ENCODE measurements around the gene MRPS15.
A peak's percentile ranks its signal among the peaks of the same experiment; 100 is the strongest.

MRPS15 gene

DNA sequence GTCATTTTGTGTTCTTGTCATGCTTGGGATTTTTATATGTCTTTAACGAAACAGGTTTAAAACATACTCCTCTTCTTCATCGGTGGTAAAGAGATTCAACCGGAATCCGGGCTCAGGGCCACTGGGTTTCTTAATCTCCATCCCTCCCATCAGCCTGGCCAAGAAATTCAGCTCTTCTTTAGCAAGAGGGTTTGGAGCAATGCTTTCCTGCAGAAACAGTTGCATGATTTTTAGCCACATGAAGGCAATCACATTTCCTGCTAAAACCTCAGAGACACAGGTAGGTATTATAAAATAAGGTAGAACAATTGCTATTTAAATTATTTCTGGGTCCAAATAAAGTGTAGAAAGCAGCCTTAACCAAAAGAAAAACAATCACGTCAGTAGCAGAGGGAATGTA, 43.8 kb downstream of the MRPS15 start:
- no peak for DNase-seq (ENCODE audit: low spot score)

DNA sequence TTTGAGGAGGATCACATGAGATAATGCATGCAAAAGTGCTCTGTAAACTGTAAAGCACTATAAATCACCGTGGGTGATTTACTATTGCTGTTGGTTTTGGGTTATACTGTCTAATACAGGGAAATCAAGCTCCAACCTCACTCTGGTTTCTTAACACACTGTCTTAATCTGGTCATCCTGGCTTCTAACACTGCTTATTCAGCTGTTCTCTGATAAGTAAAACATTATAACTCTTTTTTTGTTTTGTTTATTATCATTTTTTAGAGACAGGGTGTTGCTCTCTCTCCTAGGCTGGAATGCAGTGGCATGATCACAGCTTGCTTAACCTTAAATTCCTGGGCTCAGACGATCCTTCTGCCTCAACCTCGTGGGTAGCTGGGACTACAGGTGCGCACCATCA, 44.6 kb downstream of the MRPS15 start:
- no peak for DNase-seq (ENCODE audit: low spot score)

DNA sequence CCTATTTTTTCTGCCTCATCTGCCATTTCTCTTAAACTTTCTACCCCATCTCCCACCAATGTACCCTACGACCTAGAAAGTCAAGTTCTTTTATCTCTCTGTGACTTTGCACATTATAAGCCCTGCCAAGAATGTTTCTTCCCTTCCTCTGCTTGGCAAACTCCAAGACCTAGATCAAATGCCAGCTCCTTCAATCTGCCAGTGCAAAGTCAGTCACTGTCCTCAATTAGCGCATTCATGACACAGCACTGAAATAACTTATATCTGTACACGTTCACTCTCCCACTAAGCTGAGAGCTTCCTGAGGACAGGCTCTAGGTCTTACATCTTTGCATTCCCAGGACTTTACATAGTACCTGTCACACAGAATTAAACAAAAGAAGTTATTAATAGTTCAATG, 45.0 kb downstream of the MRPS15 start:
- no peak for DNase-seq (ENCODE audit: low spot score)

DNA sequence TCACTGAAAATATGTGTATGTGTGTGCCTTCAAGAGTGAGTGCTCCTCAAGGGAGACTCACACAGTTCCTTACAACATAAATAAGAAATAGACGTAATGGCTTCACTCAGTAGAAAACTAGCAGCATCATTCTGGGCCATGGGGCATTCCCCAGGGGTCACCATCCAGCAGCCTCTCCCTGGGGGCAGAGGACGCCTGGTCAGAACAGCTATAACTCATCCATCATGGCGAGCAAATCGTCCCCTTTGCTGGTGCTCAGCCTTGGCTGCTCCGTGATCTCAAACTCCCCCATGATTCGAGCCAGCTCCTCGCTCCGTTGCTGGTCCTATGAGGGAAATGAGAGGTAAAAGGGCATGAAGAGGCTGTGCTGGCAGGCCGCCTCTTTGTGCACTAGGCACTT, 46.3 kb downstream of the MRPS15 start:
- DNase-seq (ENCODE audit: low spot score), result no peak

DNA sequence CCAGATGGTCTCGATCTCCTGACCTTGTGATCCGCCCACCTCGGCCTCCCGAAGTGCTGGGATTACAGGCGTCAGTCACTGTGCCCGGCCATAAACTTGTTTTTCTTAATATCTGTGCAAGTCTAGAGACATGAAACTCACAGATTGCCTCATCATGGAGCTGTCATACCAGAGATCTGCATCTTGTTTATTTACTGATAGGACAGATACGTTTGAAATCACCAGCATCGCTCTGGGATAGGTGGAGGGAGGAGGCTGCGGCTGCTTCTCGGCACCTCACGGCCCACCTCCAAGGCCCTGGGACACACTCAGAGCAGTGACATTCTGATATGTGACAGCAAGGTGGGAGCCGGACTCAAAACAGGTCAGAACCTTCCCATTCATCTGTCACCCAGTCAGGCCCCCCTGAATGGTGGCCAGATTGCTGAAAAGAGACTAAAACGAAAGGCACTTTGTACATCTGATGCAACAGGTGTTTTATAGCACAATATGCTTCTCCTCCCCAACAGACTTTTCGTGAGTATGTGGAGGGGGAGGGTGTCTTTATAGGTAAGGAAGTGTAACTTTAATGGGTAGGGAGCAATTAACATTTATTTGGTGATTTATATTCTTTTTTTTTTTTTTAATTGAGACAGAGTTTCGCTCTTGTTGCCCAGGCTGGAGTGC, 48.4 kb downstream of the MRPS15 start:
- no peak for DNase-seq (ENCODE audit: low spot score)

DNA sequence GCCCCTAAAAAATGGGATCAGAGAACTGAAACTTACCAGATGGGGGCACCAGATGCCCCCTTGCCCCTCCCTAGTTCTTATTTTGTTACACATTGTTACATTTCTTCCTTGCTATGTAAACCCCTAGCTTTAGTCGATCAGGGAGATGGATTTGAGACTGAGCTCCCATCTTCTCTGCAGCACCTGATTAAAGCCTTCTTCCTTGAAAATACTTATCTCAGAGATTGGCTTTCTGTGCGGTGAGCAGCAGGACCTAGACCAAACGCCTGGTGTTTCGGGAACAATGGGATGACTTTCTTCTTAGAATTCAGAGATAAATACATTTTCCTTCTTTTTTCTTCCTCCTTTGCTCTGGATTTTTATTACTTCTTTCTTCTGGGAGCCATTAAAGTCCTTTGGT, 49.8 kb downstream of the MRPS15 start:
- no peak for DNase-seq (ENCODE audit: low spot score)

DNA sequence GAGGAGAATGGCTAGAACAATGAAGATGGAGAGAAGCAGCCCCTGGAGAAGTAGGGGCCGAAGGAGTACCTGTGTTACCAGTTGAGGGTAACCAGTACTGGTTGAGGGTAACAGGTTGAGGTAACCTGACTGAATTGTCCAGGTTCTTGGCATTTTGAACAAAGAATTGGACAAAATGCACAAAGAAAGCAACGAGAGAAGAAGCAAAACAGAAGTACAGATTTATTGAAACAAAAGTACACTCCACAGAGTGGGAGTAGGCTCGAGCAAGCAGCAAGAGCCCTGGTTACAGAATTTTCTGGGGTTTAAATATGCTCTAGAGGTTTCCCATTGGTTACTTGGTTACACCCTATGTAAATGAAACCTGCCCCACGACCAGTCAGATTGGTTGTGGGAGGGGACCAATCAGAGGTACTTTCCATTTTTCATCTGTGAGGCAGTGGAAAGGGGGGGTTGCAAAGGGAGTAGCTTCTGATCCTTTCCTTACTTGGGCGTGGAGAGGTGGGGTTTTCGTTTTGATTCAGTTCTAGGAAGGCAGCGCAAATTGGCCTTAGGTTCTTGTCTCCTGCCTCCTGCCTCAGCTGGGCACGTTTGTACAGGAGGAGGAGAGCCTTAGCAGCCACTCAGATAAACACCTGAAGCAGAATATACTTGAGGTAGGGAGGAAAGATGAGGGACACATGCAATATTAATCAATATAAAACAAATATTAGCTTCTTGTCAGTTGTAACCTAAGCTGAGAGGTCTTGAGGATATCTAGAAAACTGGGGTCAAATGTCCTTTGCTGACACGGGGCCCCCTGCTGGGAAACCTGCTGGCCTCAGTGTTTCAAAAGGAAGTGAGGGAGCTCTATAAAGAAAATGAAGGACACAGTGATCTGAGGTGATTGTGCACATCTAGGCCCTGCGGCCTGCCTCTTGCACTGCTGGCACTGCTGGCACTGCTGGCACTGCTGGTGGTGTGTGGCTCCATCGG, 52.2 kb downstream of the MRPS15 start:
- peak; percentile 40 for DNase-seq (ENCODE audit: low spot score)

DNA sequence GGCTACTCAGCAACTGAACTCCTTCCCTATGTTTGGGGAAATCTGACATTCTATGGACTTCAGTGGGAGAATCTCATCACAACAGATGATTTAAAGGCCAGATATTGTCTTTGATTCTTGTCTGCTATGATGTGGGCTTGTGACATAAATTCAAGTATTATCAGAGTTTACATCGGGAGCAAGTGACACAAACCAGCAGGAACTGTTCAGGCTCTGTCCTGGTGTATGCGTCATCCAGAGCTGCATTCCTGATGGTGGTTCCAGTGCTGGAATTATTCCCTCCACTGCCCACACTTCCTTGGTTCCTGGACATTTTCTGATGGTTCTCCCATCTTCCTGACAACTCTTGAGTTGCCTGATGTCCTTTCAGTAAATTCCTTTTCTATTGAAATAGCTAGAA, 55.7 kb downstream of the MRPS15 start:
- DNase-seq (ENCODE audit: low spot score), result no peak

DNA sequence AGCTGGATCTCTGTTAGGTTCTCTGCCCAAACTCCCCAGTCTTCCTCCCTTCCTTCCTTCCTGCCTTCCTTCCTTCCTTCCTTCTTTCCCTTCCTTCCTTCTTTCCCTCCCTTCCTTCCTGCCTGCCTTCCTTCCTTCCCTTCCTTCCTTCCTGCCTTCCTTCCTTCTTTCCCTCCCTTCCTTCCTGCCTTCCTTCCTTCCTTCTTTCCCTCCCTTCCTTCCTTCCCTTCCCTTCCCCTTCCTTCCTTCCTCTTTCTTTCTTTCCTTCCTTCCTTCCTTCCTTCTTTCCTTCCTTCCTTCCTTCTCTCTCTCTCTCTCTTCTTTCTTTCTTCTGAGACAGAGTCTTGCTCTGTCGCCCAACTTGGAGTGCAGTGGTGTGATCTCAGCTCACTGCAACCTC, 57.7 kb downstream of the MRPS15 start:
- no peak for DNase-seq (ENCODE audit: low spot score)
